ENCODE measurements around the gene MMP24. TPM values are rescaled to one million over a fixed set of nuclear protein-coding genes. Genes with fewer than 3 reads are reported as not detected.

The MMP24 gene
- total RNA-seq, 1 donor from 2014 or later, result 1.9 TPM

DNA sequence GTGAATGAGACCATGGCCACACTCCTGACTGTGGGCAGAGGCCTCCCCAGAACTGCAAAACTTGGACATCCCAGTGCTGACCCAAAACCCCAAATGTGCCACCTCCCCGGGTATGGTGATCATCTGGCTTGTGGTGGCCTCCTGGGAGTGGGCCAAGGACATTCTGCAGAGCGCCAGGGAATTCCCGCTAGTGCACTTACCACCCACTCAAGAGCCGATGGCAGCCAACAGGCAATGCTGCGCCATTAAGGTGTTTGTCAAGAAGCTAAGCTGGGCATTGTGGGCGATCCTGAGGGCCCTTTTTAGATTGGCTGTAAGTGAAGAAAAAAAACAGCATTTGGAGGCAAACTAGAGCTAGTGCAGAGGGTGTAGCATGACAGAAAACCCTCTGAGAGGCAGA, 9.4 kb downstream of the MMP24 start:
- Histone ChIP-seq H2AFZ (replicated peaks) (no peak overlapping the region), H3K27ac (no peak overlapping the region), H3K4me1 (no peaks in the 10 kb centered on the region), H3K9me3 (ENCODE audit: low read depth) (no peaks in the 10 kb centered on the region), H3F3A (ENCODE audit: low read depth) (no peaks in the 10 kb centered on the region), H4K20me1 (ENCODE audit: low read depth) (no peaks in the 10 kb centered on the region), H3K9ac (no peak overlapping the region), H3K79me2 (ENCODE audit: low read depth) (no peaks in the 10 kb centered on the region), H3K4me2 (no peak overlapping the region), H3K36me3 (no peaks in the 10 kb centered on the region), H3K4me3 (no peak overlapping the region), H3K27me3 (no peaks in the 10 kb centered on the region)
- Mint-ChIP-seq H3K9me3 (no peaks in the 10 kb centered on the region), H3K36me3 (no peaks in the 10 kb centered on the region), H3K4me1 (no peaks in the 10 kb centered on the region), H3K27me3 (ENCODE audit: insufficient read depth, low read depth) (peaks cover 4% of the 10 kb centered on the region), H3K27ac (no peak overlapping the region), H3K4me3 (no peak overlapping the region)
- DNase-seq (ENCODE audit: low spot score), result no peak
- TF ChIP-seq EZH2phosphoT487 (IDR thresholded peaks at IDR 0.05) (no peak), EZH2 (IDR thresholded peaks at IDR 0.05) (no peak)
- TF ChIP-seq, protein P1, sequence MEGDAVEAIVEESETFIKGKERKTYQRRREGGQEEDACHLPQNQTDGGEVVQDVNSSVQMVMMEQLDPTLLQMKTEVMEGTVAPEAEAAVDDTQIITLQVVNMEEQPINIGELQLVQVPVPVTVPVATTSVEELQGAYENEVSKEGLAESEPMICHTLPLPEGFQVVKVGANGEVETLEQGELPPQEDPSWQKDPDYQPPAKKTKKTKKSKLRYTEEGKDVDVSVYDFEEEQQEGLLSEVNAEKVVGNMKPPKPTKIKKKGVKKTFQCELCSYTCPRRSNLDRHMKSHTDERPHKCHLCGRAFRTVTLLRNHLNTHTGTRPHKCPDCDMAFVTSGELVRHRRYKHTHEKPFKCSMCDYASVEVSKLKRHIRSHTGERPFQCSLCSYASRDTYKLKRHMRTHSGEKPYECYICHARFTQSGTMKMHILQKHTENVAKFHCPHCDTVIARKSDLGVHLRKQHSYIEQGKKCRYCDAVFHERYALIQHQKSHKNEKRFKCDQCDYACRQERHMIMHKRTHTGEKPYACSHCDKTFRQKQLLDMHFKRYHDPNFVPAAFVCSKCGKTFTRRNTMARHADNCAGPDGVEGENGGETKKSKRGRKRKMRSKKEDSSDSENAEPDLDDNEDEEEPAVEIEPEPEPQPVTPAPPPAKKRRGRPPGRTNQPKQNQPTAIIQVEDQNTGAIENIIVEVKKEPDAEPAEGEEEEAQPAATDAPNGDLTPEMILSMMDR (IDR thresholded peaks at IDR 0.05), result no peak

DNA sequence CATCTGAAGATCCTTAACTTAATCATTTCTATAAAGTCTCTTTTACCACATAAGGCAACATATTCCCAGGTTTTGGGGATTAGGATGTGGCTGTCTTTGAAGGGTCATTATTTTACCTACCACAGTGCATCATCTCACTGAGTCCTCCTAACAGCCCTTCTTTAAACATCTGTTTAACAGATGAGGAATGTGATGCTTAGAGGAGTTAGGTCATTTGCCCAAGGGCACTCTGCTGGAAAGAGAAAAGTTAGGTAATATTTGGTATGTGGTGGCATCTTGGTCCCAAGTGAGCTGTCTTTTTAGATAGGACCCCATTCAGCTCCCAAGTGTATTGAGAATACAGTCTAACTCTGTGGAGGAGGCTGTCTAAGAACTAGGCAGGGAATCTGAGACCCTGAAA, 11.0 kb downstream of the MMP24 start:
- TF ChIP-seq EZH2phosphoT487 (IDR thresholded peaks at IDR 0.05) (no peak), EZH2 (IDR thresholded peaks at IDR 0.05) (no peak)
- TF ChIP-seq, protein P1 (IDR thresholded peaks at IDR 0.05), result no peak

DNA sequence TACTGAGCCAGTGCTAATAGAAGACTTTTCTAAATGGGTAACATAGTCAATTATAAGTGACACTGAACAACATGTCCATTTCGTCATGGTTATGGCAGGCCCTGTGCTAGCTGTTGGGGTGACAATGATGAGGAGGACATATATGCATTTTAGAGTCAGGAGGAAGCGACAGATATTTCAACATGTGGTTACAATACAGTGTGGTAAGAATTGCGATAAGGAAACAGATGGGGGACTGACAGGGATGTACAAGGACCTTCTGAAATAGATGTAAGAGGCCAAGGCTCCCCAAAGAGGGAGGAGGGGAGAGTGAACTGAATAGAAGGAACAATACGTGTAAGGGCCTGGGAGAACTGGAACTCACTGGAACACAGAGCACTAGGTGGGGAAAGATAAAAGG, 11.7 kb downstream of the MMP24 start:
- Histone ChIP-seq H3K4me2 (no peak overlapping the region), H3K9me3 (ENCODE audit: low read depth) (no peaks in the 10 kb centered on the region), H2AFZ (replicated peaks) (no peak overlapping the region), H3K4me3 (no peak overlapping the region), H3K79me2 (ENCODE audit: low read depth) (no peaks in the 10 kb centered on the region), H3K27me3 (no peaks in the 10 kb centered on the region), H3K4me1 (no peaks in the 10 kb centered on the region), H3K9ac (no peak overlapping the region), H3K27ac (no peak overlapping the region), H4K20me1 (ENCODE audit: low read depth) (no peaks in the 10 kb centered on the region), H3K36me3 (no peaks in the 10 kb centered on the region), H3F3A (ENCODE audit: low read depth) (no peaks in the 10 kb centered on the region)
- H3K36me3 Mint-ChIP-seq, result no peaks in the 10 kb centered on the region
- TF ChIP-seq EZH2phosphoT487 (IDR thresholded peaks at IDR 0.05), result no peak
- TF ChIP-seq, protein P1 (IDR thresholded peaks at IDR 0.05), result no peak
- no peak for TF ChIP-seq EZH2 (IDR thresholded peaks at IDR 0.05)
- no peaks in the 10 kb centered on the region for H3K9me3 Mint-ChIP-seq
- H3K4me1 Mint-ChIP-seq, result peaks cover 3% of the 10 kb centered on the region
- no peak overlapping the region for H3K4me3 Mint-ChIP-seq
- no peak overlapping the region for H3K27ac Mint-ChIP-seq
- peaks cover 4% of the 10 kb centered on the region for H3K27me3 Mint-ChIP-seq (ENCODE audit: insufficient read depth, low read depth)
- DNase-seq (ENCODE audit: low spot score), result no peak

More for the DNA sequence above, 11.0 kb downstream of the MMP24 start:
- Histone ChIP-seq H3K27ac (no peak overlapping the region), H3K9ac (no peak overlapping the region), H3F3A (ENCODE audit: low read depth) (no peaks in the 10 kb centered on the region), H3K27me3 (no peaks in the 10 kb centered on the region), H3K9me3 (ENCODE audit: low read depth) (no peaks in the 10 kb centered on the region), H3K4me1 (no peaks in the 10 kb centered on the region), H2AFZ (replicated peaks) (no peak overlapping the region), H4K20me1 (ENCODE audit: low read depth) (no peaks in the 10 kb centered on the region), H3K36me3 (no peaks in the 10 kb centered on the region), H3K4me2 (no peak overlapping the region), H3K79me2 (ENCODE audit: low read depth) (no peaks in the 10 kb centered on the region), H3K4me3 (no peak overlapping the region)
- Mint-ChIP-seq H3K27ac (no peak overlapping the region), H3K4me3 (no peak overlapping the region), H3K9me3 (no peaks in the 10 kb centered on the region), H3K36me3 (no peaks in the 10 kb centered on the region), H3K4me1 (peaks cover 3% of the 10 kb centered on the region), H3K27me3 (ENCODE audit: insufficient read depth, low read depth) (peaks cover 4% of the 10 kb centered on the region)
- DNase-seq (ENCODE audit: low spot score), result no peak

Measured in neural progenitor cell (in vitro differentiated cells).